Left lung (tissue), 10 donors: ENCODE measurements around the gene TSPEAR. TPM values are rescaled to one million over a fixed set of nuclear protein-coding genes. Genes with fewer than 3 reads are reported as not detected.

ENCODE experiments used
- ATAC-seq: fragments of 200-7000 bp; cut with Tn5 transposase; one replicate; pipeline ENCODE4 v1.9.1; 2020; ENCODE audit warnings: moderate library complexity
- DNase-seq, 4 donors: peaks; one replicate each; pipeline ENCODE4 v3.0.0-alpha.2; 2013 to 2020
- H3K27ac ChIP-seq, 2 donors: fragments of 200-600 bp; sonication (generic) in 1 of 2; one replicate each; pipeline versions ENCODE4 v1.5.0 to v1.8.0; 2020 to 2021
- H3K27me3 ChIP-seq, 2 donors: fragments of 200-600 bp; sonication (generic) in 1 of 2; one replicate each; pipeline versions ENCODE4 v1.5.0 to v1.8.0; 2020 to 2021
- H3K36me3 ChIP-seq, 2 donors: fragments of 200-600 bp; sonication (generic) in 1 of 2; one replicate each; pipeline versions ENCODE4 v1.5.0 to v1.8.0; 2020 to 2021
- H3K4me1 ChIP-seq, 2 donors: fragments of 200-600 bp; one replicate each; pipeline ENCODE4 v1.8.0; 2021
- H3K4me3 ChIP-seq, 2 donors: fragments of 200-600 bp; sonication (generic) in 1 of 2; one replicate each; pipeline versions ENCODE4 v1.5.0 to v1.8.0; 2020 to 2021; ENCODE audit warnings: mild to moderate bottlenecking in 1 of 2
- H3K9me3 ChIP-seq, 2 donors: fragments of 200-600 bp; sonication (generic) in 1 of 2; one replicate each; pipeline versions ENCODE4 v1.5.0 to v1.8.0; 2020 to 2021
- CTCF ChIP-seq, 2 donors: fragments of 200-600 bp; sonication (generic) in 1 of 2; IDR thresholded peaks; one replicate each; pipeline versions ENCODE4 v1.5.0 to v1.8.0; 2021; ENCODE audit warnings: antibody characterized with exemption in 2 of 2
- intact Hi-C, 2 donors: fragments of 100-400 bp; cut with DNase I; formaldehyde crosslinking; loops; one replicate each; pipeline versions ENCODE4 v1.11.2 to v1.14.2; 2022
- polyA plus RNA-seq, 6 donors: library from polyadenylated mRNA; unstranded; fragments of 120-200 nt; gene quantifications; one replicate each; pipeline ENCODE4 v1.2.1, GENCODE V29; 2013; ENCODE audit not compliant: insufficient read length in 6 of 6
- total RNA-seq, 2 donors: library from RNA; stranded (reverse); fragmentation: NEBNext Ultra II Directional; extraction: Animal tissue kit (Norgen Biotek cat#: 25700); gene quantifications; one replicate each; pipeline ENCODE4 v1.2.1, GENCODE V29; 2021
- donor health status: DM: no; HTN: yes; CAD: no.
- donor health status: DM: no; HTN: no; CAD: no.

The TSPEAR gene
- total and polyA plus RNA-seq, 8 donors = 0.10 to 4.7 (median 3.3) TPM

GRCh38 chr21:44736291-44737004 lies 25.1 kb upstream of the TSPEAR start:
- ATAC-seq (peak; percentile 77), DNase-seq (no peak)
- intact Hi-C loops = no loop called here
- H3K36me3 ChIP-seq = no peaks in the 10 kb centered on the region
- H3K4me1 ChIP-seq = no peaks in the 10 kb centered on the region
- TF ChIP-seq CTCF (IDR thresholded peaks at IDR 0.05) = no peak
- H3K27me3 ChIP-seq = no peaks in the 10 kb centered on the region
- H3K4me3 ChIP-seq = no peak overlapping the region
- H3K27ac ChIP-seq = no peak overlapping the region
- H3K9me3 ChIP-seq = peaks cover 0 to 47% of the 10 kb centered on the region in 2 donors

- DNase-seq = no peak
- H3K27me3 ChIP-seq = no peaks in the 10 kb centered on the region
- H3K27ac ChIP-seq = no peak overlapping the region
- no peak for ATAC-seq
- H3K9me3 ChIP-seq = peaks cover 0 to 47% of the 10 kb centered on the region in 2 donors
- intact Hi-C loops = no loop called here
- no peaks in the 10 kb centered on the region for H3K4me1 ChIP-seq
- TF ChIP-seq CTCF (IDR thresholded peaks at IDR 0.05) = no peak
- H3K36me3 ChIP-seq = no peaks in the 10 kb centered on the region
- no peak overlapping the region for H3K4me3 ChIP-seq
Observed at GRCh38 chr21:44735821-44736220, 24.4 kb upstream of the TSPEAR start.

GRCh38 chr21:44734841-44735240 lies 23.5 kb upstream of the TSPEAR start:
- intact Hi-C loops = no loop called here
- TF ChIP-seq CTCF (IDR thresholded peaks at IDR 0.05) = no peak

GRCh38 chr21:44734026-44734745 lies 22.8 kb upstream of the TSPEAR start:
- DNase-seq (no peak), ATAC-seq (no peak)
- intact Hi-C loops = no loop called here
- Histone ChIP-seq H3K4me1 (no peaks in the 10 kb centered on the region), H3K4me3 (no peak overlapping the region), H3K27ac (no peak overlapping the region), H3K9me3 (peaks cover 0 to 38% of the 10 kb centered on the region in 2 donors), H3K36me3 (no peaks in the 10 kb centered on the region), H3K27me3 (peaks cover 0 to 6% of the 10 kb centered on the region in 2 donors)
- no peak for TF ChIP-seq CTCF (IDR thresholded peaks at IDR 0.05)

More at GRCh38 chr21:44734841-44735240, 23.5 kb upstream of the TSPEAR start:
- no peak for ATAC-seq
- H3K9me3 ChIP-seq = peaks cover 0 to 42% of the 10 kb centered on the region in 2 donors
- no peak overlapping the region for H3K27ac ChIP-seq
- no peak overlapping the region for H3K4me3 ChIP-seq
- H3K27me3 ChIP-seq = no peaks in the 10 kb centered on the region
- no peaks in the 10 kb centered on the region for H3K36me3 ChIP-seq
- no peak for DNase-seq
- H3K4me1 ChIP-seq = no peaks in the 10 kb centered on the region

- TF ChIP-seq CTCF (IDR thresholded peaks at IDR 0.05) = no peak
- ATAC-seq (no peak), DNase-seq (no peak)
- intact Hi-C loops = no loop called here
- peaks cover 0 to 25% of the 10 kb centered on the region in 2 donors for H3K9me3 ChIP-seq
- H3K27ac ChIP-seq = no peak overlapping the region
- no peak overlapping the region for H3K4me3 ChIP-seq
- H3K36me3 ChIP-seq = no peaks in the 10 kb centered on the region
- peaks cover 0 to 10% of the 10 kb centered on the region in 2 donors for H3K27me3 ChIP-seq
- H3K4me1 ChIP-seq = no peaks in the 10 kb centered on the region
Observed at GRCh38 chr21:44732956-44733355, 21.6 kb upstream of the TSPEAR start.
